NOMO-1 (cell line): ENCODE measurements around the gene DYNC1I1.

Source experiments
- DNase-seq, 2 experiments: peaks; one replicate each; lab custom pipeline; 2025; ENCODE audit not compliant: unreplicated experiment in 2 of 2; lab: John Stamatoyannopoulos, UW

DYNC1I1 gene

DNA sequence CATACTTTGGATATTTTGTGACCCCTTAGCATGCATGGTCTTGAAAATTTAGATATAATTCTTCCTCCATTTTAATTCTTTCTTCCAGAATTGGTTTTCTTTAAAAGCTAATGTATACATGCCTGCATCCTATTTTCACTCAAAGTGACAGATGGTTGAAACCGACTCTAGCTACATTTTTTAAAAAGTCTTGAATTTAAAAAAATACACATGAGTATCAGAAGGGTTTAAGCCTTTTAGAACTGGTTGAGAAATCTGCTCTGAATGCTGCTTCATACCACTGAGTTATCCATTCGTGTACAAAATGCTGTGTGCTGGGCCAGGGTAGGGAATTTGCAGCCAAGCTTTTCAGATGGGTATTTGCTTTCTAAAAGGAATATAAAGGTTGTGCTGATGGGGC, 16.5 kb downstream of the DYNC1I1 start:
- no peak for DNase-seq

DNA sequence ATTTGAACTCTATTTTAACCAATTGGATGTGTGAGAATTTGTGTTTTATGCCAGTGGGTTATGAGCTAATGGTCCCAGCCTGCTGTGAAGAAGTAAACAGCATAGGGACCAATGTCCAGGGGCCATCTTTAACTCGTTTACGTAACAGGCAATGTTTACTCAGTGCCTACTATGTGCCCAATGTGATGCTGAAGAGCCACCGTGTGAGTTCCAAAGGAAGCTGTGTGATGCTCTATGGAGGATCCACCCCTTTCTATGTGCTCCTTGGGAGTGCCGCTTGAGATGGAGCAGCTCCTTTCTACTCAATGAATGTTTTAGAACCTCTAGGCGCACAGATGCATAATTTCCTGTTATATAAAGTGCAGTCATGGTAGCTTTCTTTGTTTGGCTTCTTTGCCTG, 21.3 kb downstream of the DYNC1I1 start:
- no peak for DNase-seq

DNA sequence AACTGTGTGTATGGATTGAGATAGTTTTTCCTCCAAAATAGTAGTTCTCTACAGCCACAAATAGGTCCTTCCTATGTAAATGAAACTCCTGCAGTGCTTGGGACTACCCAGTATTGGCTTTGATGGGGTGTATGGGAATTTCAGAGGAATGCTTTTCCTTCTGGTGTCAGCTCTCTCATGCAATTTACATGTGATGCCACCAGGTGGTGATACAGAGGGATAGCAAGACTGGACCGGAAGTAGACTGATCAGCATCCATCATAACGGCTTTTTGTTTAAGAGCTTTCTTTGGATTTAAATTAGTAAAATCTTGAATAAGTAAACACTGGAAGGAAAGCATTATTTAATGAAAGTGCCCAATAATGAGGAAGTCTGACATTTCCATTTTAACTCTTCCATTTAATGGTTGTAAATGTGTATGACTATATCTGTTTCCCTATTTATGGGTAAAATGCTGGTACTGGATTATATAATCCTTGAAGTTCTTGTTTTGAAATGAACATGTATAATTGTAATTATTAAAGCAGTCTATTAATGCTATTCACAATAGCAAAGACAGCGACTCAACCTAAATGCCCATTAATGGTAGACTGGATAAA, 22.7 kb downstream of the DYNC1I1 start:
- DNase-seq = peak in 1 of 2 experiments; percentile 74

GRCh38 chr7:95796617-95797016, 24.3 kb downstream of the DYNC1I1 start:
- no peak for DNase-seq

- DNase-seq = no peak
Observed at GRCh38 chr7:95798401-95798930, 26.1 kb downstream of the DYNC1I1 start.

GRCh38 chr7:95800787-95801186, 28.4 kb downstream of the DYNC1I1 start:
- no peak for DNase-seq

GRCh38 chr7:95802270-95802669, 29.9 kb downstream of the DYNC1I1 start:
- no peak for DNase-seq

DNA sequence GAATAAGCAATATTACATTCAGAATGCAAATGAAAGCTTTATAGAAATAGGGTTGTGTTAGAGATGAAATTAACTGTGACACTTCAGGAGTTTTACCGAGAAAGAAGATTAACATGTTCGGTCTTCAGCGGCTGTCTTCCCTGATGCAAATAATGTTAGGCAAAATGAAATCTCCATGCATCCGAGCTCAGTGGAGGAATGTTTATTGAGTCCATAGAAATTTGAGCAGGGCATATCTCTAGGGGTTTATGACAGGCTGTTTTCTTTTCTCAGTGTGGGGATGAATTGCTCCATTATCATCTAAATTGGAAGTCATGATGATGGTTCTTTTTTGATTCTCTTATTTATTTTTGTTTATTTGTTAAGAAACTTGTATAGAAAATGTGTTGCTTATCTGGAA, 31.7 kb downstream of the DYNC1I1 start:
- DNase-seq = no peak

GRCh38 chr7:95805909-95806308, 33.6 kb downstream of the DYNC1I1 start:
- DNase-seq = no peak

- no peak for DNase-seq
Observed at GRCh38 chr7:95808396-95808795, 36.0 kb downstream of the DYNC1I1 start.

DNA sequence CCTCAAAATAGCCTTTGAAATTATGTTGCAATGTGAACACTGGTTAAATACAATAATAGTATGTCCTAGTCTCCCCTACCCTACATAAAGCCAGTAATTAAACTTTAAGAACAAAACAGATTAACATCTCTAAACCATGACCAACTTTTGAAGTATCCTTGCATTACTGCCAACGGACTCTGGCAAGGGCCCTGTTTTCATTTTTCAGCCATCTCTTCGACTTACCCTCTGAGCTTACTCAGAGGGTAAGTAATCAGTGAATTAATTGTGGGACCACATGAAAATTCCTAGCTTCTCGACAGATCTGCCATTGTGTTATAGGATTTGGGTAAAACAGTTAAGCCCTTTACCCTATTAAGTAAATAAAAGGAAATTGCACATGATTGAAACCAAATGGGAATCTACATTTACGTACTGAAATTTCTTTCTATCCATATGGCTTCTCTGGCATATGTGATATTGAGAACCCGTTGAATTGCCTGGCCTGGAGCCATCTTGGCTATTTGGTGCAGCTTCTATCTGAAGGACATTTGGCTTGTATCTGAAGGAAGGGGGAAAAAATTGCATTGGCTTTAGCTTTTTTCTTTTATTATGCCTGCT, 39.6 kb downstream of the DYNC1I1 start:
- DNase-seq = no peak

DNA sequence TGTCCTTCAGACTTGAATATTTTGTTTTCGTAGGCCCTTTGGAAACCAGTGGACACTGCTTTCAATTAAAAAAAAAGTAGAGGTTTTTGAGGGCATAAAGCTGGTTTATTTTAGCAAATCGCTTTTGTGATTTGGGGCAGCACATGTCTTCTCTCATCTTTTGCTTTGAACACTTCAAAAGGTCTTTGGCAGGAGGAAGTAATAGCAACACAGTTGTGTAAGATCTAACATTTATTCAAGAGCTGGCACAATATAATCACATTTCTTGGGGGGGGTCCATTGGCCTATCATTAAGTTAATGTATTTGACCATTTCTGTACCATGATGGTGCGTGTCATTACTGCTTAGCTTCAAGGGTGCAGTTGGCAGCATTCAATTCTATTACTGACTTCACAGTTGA, 42.4 kb downstream of the DYNC1I1 start:
- DNase-seq = no peak

GRCh38 chr7:95817866-95818640, 45.7 kb downstream of the DYNC1I1 start:
- DNase-seq = peak; percentile 21 to 84

DNA sequence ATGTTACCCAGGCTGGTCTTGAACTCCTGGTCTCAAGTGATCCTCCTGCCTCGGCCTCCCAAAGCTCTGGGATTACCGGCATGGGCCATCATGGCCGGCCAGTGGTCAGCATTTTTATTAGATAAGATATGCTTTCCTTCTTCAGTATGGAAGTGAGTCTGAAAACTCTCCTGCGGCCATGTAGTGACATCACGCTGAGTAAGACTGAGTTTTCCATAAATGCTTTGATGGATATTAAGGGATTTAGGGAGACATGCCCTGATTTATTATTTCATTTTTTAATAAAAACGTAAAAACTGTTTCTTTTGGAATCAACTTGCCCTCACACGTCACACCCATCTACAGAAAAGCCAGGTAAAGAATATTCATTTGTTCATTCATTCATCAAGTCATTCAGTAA, 48.4 kb downstream of the DYNC1I1 start:
- DNase-seq = no peak

DNA sequence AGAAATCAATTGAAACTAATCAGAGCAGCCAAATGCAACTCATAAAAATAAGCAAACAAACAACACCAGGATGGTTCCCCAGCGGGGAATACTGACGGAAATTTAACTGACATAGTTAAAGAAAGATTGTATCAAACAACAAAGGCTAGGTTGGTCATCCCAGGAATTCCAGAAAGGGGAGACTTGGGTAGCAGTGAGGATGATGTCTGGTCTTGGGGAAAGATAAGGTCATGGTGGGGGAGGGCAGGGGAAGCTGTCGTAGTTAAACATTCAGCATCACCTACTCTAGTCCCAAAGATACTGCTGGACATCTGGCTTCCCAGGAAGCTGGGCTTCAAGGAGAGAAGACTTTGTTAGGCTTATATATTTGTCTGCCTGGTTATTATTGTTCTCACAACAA, 50.4 kb downstream of the DYNC1I1 start:
- DNase-seq = no peak

GRCh38 chr7:95824616-95825015, 52.3 kb downstream of the DYNC1I1 start:
- no peak for DNase-seq

DNA sequence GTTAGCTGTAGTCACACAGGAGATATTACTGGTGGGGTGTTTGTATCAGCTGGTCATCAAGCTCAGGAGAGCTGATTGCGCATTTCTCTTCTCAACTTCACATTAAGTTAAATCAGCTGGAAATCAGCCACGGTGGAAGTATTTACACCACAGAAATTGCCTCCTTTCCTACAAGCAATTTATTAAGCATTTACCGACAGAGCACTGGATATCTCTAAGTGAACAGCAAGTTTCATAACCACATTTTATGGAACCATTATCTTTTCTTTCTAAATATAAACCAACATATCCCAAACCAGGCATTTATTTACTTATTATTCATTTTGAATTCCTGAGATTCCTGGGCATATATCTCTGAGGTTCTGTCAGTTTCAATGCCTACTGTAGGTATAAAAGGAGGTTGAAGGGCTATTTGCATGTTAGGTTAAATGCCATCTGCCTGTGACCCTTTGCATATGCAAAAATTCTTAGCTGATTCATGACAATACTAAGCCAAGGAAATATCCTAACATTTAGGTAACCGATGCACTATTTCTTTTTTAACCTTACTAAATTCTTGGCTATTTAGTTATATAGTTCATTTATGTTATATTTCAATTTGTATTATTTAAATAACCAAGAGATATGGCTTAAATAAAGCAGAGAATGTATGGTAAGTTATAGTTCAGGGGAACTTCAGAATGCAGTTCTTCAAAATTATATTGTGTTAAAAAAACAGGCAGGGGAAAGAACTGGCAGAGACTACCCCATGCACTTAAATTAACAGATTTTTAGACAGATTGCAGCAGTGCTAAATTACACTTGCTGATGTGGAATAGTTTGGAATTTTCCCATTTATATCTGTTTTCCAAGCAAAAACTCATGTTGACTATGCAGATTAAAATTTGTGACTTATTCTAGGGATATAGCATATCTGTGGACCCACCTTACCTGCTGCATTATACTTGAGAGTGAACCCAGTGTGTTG, 56.8 kb downstream of the DYNC1I1 start:
- DNase-seq = no peak

GRCh38 chr7:95840953-95841950, 68.9 kb downstream of the DYNC1I1 start:
- DNase-seq = peak; percentile 50 to 55

DNA sequence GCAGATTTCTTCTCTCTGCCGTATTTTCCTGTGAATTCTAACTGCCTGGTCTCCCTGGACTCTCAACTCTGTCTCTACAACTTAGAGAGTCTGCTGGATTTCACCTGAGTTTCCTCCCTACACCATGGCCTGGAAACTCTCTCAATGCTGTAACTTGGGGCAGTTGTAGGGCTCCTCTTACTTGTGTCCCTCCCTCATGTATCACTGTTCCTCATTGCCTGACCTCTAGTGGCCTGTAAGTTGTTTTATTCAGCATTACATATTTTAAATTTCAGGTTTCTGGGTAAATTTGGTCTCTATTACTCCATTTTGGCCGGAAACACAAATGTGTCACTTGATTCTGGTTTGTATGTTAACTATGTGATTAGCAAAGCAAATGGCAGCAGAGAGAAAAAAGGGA, 70.9 kb downstream of the DYNC1I1 start:
- no peak for DNase-seq

- DNase-seq = no peak
Observed at GRCh38 chr7:95845007-95845406, 72.7 kb downstream of the DYNC1I1 start.
